Gastroesophageal sphincter (tissue), 4 donors: ENCODE measurements around the gene RHOT1. TPM values are rescaled to one million over a fixed set of nuclear protein-coding genes. Genes with fewer than 3 reads are reported as not detected.
"Not testable (repeated sequence)": the region's sequence is repeated elsewhere in the genome, so short reads cannot be mapped to it uniquely, and the experiment has no call there.

ENCODE experiments used
- ATAC-seq: fragments of 150-250 bp; one replicate; pipeline ENCODE4 v1.9.1; 2016; ENCODE audit warnings: mild to moderate bottlenecking, moderate library complexity
- H3K27ac ChIP-seq, 4 donors: fragments of 200-600 bp; sonication (generic) in 3 of 4; 1 replicate in 3 of 4; 2 replicates in 1 of 4; pipeline ENCODE4 v1.5.1; 2016 to 2019
- H3K27me3 ChIP-seq: fragments of 200-600 bp; sonication (generic); one replicate; pipeline ENCODE4 v1.5.1; 2019
- H3K36me3 ChIP-seq, 2 donors: fragments of 200-600 bp; sonication (generic); one replicate each; pipeline ENCODE4 v1.5.1; 2019; ENCODE audit warnings: control low read depth in 1 of 2
- H3K4me1 ChIP-seq, 3 donors: fragments of 200-600 bp; sonication (generic); 1 replicate in 2 of 3; 2 replicates in 1 of 3; pipeline ENCODE4 v1.5.1; 2016 to 2019; ENCODE audit warnings: control low read depth in 2 of 3
- H3K4me3 ChIP-seq, 2 donors: fragments of 200-600 bp; sonication (generic); one replicate each; pipeline ENCODE4 v1.5.1; 2019; ENCODE audit warnings: mild to moderate bottlenecking in 1 of 2, moderate library complexity in 1 of 2
- H3K9me3 ChIP-seq, 3 donors: fragments of 200-600 bp; sonication (generic); one replicate each; pipeline ENCODE4 v1.5.1; 2017 to 2019; ENCODE audit warnings: control low read depth in 2 of 3
- CTCF ChIP-seq, 4 experiments: fragments of 200-600 bp in 2 of 4; fragments of 450-650 bp in 2 of 4; sonication (generic) in 1 of 4; IDR thresholded peaks; one replicate each; pipeline ENCODE4 v1.5.1; 2017 to 2019; ENCODE audit warnings: antibody characterized with exemption in 4 of 4, mild to moderate bottlenecking in 2 of 4, moderate library complexity in 2 of 4
- EP300 ChIP-seq: sonication (generic); formaldehyde crosslinking; IDR thresholded peaks from one replicate; pipeline ENCODE4 v1.6.1; 2017; ENCODE audit warnings: antibody characterized with exemption, mild to moderate bottlenecking
- POLR2A ChIP-seq, 2 donors: fragments of 450-650 bp; IDR thresholded peaks; one replicate each; pipeline ENCODE4 v1.6.1; 2017; ENCODE audit warnings: antibody characterized with exemption in 2 of 2, mild to moderate bottlenecking in 2 of 2, moderate library complexity in 1 of 2
- POLR2AphosphoS5 ChIP-seq: sonication (generic); formaldehyde crosslinking; IDR thresholded peaks from one replicate; pipeline ENCODE4 v1.6.1; 2017; ENCODE audit warnings: antibody characterized with exemption
- WGBS, 2 donors: methylation state at CpG; one replicate each; pipeline ENCODE4 v1.1.5; 2018; ENCODE audit warnings: low coverage in 1 of 2; 5-methylcytosine and 5-hydroxymethylcytosine counted together
- total RNA-seq, 4 donors: library from RNA; depleted of rRNA; stranded (reverse); fragments of >200 nt; gene quantifications; one replicate each; pipeline ENCODE4 v1.1.0, GENCODE V29; 2016

RHOT1 gene
- total RNA-seq, 4 donors from 2014 or later = 34.4 to 58.3 (median 46.0) TPM

GRCh38 chr17:32258383-32259140 lies 116.3 kb downstream of the RHOT1 start:
- WGBS, 2 donors = 40 to 71% methylated on average over 1 to 13 of the region's 18 CpGs
- H3K27me3 ChIP-seq = no peaks in the 10 kb centered on the region
- H3K27ac ChIP-seq = no peak overlapping the region
- TF ChIP-seq POLR2AphosphoS5 (no peak), POLR2A (IDR thresholded peaks at IDR 0.05) (no peak), EP300 (no peak), CTCF (IDR thresholded peaks at IDR 0.05) (no peak)
- H3K4me3 ChIP-seq = no peak overlapping the region
- H3K9me3 ChIP-seq = no peaks in the 10 kb centered on the region
- peaks cover 0 to 8% (median 0%) of the 10 kb centered on the region in 3 donors for H3K4me1 ChIP-seq
- H3K36me3 ChIP-seq = no peaks in the 10 kb centered on the region
- ATAC-seq = no peak

DNA sequence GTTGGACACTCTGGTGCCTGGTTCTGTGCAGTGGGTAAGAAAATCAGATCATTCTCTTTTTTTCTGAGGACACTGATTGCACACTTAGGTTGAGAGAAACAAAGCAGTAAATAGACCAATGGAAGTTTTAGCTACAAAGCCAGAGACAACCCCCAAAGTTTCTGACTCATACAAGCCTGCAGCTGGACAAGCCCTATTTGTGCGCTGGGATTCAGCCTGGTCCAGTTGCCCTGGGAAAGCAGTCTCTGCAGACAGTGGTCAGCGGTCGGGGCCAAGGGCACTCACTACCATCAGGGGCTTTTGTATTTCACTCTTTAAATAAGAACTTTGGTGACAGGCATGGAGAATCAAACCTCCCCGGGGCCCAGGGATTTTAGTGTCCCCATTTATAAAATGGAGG lies 117.3 kb downstream of the RHOT1 start:
- H3K27ac ChIP-seq = no peak overlapping the region
- H3K9me3 ChIP-seq = no peaks in the 10 kb centered on the region
- no peak overlapping the region for H3K4me3 ChIP-seq
- ATAC-seq = no peak
- peaks cover 0 to 8% (median 0%) of the 10 kb centered on the region in 3 donors for H3K4me1 ChIP-seq
- 33 to 90% methylated on average over 2 of the region's 4 CpGs for WGBS, 2 donors
- no peak for TF ChIP-seq POLR2A (IDR thresholded peaks at IDR 0.05)
- TF ChIP-seq EP300 = no peak
- no peak for TF ChIP-seq CTCF (IDR thresholded peaks at IDR 0.05)
- no peak for TF ChIP-seq POLR2AphosphoS5
- no peaks in the 10 kb centered on the region for H3K36me3 ChIP-seq
- no peaks in the 10 kb centered on the region for H3K27me3 ChIP-seq

DNA sequence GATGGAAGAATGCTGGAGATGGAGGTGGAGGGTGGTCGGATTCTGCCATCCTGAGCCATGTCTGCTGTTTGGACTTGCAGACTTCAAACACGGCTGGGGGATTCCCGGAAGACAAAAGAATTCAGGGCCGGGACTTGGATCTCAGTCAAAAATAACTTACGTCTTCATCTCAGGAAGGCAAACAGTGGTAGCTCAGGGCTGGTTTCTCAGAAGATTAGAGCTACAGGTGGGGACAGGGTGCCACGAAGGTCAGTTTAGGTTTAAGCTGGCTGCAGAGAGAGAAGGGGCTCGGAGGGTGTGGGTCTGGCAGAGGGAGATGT lies 119.1 kb downstream of the RHOT1 start:
- Histone ChIP-seq H3K27me3 (no peaks in the 10 kb centered on the region), H3K36me3 (no peaks in the 10 kb centered on the region), H3K27ac (no peak overlapping the region), H3K4me3 (no peak overlapping the region), H3K4me1 (peaks cover 0 to 15% (median 0%) of the 10 kb centered on the region in 3 donors), H3K9me3 (no peaks in the 10 kb centered on the region)
- no peak for ATAC-seq
- WGBS, 2 donors = 27 to 34% methylated on average over 5 to 7 of the region's 7 CpGs
- TF ChIP-seq POLR2AphosphoS5 (no peak), EP300 (no peak), POLR2A (IDR thresholded peaks at IDR 0.05) (no peak), CTCF (IDR thresholded peaks at IDR 0.05) (no peak)

DNA sequence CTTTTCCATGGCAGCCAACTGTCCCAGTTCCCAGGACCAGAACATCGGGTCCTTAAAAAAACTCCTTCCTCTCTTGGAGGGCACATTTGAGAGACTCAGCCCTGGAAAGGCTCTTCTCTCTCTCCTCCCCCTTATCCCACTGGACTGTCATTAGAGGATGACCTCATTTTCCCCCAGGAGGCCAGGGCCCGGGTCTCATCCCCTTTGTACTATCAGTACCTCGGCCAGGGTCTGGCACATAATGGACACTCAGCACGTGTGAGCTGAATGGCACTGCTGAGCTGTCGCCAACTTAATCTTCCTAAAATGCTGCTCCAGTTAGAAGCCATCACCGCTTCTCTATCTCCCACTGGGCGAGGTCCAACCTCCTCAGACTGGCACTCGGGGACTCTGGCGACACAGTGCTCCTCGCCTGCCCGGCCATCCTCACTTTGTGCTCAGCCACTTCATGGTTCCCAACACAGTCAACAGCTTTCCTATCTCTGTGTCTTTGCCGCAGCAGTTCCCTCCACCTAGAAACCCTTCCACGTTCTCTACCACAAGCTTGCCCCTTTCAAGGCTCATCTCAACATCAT lies 119.7 kb downstream of the RHOT1 start:
- no peak for ATAC-seq
- H3K36me3 ChIP-seq = no peaks in the 10 kb centered on the region

GRCh38 chr17:32263515-32263914 lies 121.2 kb downstream of the RHOT1 start:
- WGBS, 2 donors = 88 to 93% methylated on average over 2 to 15 of the region's 17 CpGs

More for the DNA sequence above, 119.7 kb downstream of the RHOT1 start:
- H3K9me3 ChIP-seq = no peaks in the 10 kb centered on the region
- WGBS, 2 donors = 74 to 87% methylated on average over 10 to 12 of the region's 13 CpGs
- peaks cover 0 to 19% (median 5%) of the 10 kb centered on the region in 3 donors for H3K4me1 ChIP-seq
- H3K27ac ChIP-seq = no peak overlapping the region
- H3K4me3 ChIP-seq = no peak overlapping the region
- peaks cover 4% of the 10 kb centered on the region for H3K27me3 ChIP-seq
- no peak for TF ChIP-seq EP300
- TF ChIP-seq CTCF (IDR thresholded peaks at IDR 0.05) = no peak
- no peak for TF ChIP-seq POLR2AphosphoS5
- no peak for TF ChIP-seq POLR2A (IDR thresholded peaks at IDR 0.05)

More at GRCh38 chr17:32263515-32263914, 121.2 kb downstream of the RHOT1 start:
- H3K36me3 ChIP-seq, ATAC-seq, H3K27ac ChIP-seq, H3K9me3 ChIP-seq, H3K4me3 ChIP-seq: not testable (repeated sequence)
- H3K27me3 ChIP-seq = peaks cover 19% of the 10 kb centered on the region
- H3K4me1 ChIP-seq = peaks cover 0 to 30% (median 8%) of the 10 kb centered on the region in 3 donors
